Spleen (tissue), 7 donors: Measurements from ENCODE around the gene AMPD1.

ENCODE experiments used
- POLR2A ChIP-seq, 3 donors: fragments of 450-650 bp; IDR thresholded peaks; one replicate each; pipeline ENCODE4 v1.5.1; 2017; ENCODE audit warnings: antibody characterized with exemption in 3 of 3, mild to moderate bottlenecking in 1 of 3
- TF ChIP-seq, protein P1 (sequence below), 11 experiments: fragments of 200-600 bp in 7 of 11; fragments of 450-650 bp in 4 of 11; sonication (generic) in 4 of 11; IDR thresholded peaks in 8 of 11; conservative IDR thresholded peaks in 3 of 11; 1 replicate in 7 of 11; 2 replicates in 4 of 11; pipeline versions ENCODE4 v1.4.0 to v1.8.0; 2016 to 2021; ENCODE audit warnings: antibody characterized with exemption in 11 of 11, inconsistent platforms in 4 of 11, mild to moderate bottlenecking in 1 of 11
- donor health status: DM: no; HTN: no; CAD: no; lungs with moderate emphysema.
- donor health status: DM: no; HTN: no; CAD: no.
- donor health status: DM: no; HTN: no; CAD: no.

DNA sequence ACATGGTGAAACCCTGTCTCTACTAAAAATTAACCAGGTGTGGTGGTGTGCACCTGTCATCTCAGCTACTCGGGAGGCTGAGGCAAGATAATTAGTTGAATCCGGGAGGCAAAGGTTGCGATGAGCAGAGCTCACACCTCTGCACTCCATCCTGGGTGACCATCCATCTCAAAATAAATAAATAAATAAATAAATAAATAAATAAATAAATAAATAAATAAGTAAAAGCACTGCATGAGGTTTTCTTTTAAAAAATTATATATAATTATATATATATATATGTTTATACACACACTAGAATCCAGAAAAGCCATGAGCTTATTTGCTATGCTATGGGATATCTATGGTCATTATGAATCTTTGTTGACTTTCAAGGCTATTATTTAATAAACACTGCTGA lies 2.4 kb downstream of the AMPD1 start:
- TF ChIP-seq, protein P1, sequence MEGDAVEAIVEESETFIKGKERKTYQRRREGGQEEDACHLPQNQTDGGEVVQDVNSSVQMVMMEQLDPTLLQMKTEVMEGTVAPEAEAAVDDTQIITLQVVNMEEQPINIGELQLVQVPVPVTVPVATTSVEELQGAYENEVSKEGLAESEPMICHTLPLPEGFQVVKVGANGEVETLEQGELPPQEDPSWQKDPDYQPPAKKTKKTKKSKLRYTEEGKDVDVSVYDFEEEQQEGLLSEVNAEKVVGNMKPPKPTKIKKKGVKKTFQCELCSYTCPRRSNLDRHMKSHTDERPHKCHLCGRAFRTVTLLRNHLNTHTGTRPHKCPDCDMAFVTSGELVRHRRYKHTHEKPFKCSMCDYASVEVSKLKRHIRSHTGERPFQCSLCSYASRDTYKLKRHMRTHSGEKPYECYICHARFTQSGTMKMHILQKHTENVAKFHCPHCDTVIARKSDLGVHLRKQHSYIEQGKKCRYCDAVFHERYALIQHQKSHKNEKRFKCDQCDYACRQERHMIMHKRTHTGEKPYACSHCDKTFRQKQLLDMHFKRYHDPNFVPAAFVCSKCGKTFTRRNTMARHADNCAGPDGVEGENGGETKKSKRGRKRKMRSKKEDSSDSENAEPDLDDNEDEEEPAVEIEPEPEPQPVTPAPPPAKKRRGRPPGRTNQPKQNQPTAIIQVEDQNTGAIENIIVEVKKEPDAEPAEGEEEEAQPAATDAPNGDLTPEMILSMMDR (IDR thresholded peaks at IDR 0.05 in 8 of 11, conservative IDR thresholded peaks at IDR 0.05 in 3 of 11), result no peak
- no peak for TF ChIP-seq POLR2A (IDR thresholded peaks at IDR 0.05)
